KMS-11 (cell line): Measurements from ENCODE around the gene KCNQ2.

Source experiments
- H2AFZ ChIP-seq: fragments of 200-600 bp; sonication (generic); 2 replicates; pipeline ENCODE4 v1.6.1; 2016; ENCODE audit warnings: antibody characterized with exemption, mixed run types, low read depth
- H3K27ac ChIP-seq: fragments of 200-600 bp; sonication (generic); 2 replicates; pipeline ENCODE4 v1.6.1; 2016; ENCODE audit warnings: mild to moderate bottlenecking, mixed run types
- H3K27me3 ChIP-seq: fragments of 200-600 bp; sonication (generic); 2 replicates; pipeline ENCODE4 v1.6.1; 2017; ENCODE audit warnings: mild to moderate bottlenecking, low read depth, mixed run types, moderate library complexity; ENCODE audit not compliant: insufficient read depth
- H3K36me3 ChIP-seq: fragments of 200-600 bp; sonication (generic); 2 replicates; pipeline ENCODE4 v1.6.1; 2017; ENCODE audit warnings: mild to moderate bottlenecking, mixed run types; ENCODE audit not compliant: insufficient read depth
- H3K4me1 ChIP-seq: fragments of 200-600 bp; sonication (generic); 2 replicates; pipeline ENCODE4 v1.6.1; 2016; ENCODE audit warnings: mild to moderate bottlenecking, low read depth, mixed run types; ENCODE audit not compliant: poor library complexity, severe bottlenecking
- H3K4me2 ChIP-seq: fragments of 200-600 bp; sonication (generic); 2 replicates; pipeline ENCODE4 v1.7.0; 2016; ENCODE audit warnings: mild to moderate bottlenecking, mixed run types
- H3K4me3 ChIP-seq: fragments of 200-600 bp; sonication (generic); IDR thresholded peaks from 2 replicates; pipeline ENCODE4 v1.6.1; 2017; ENCODE audit warnings: low read depth, low read length, mixed read lengths; ENCODE audit not compliant: insufficient read depth
- H3K79me2 ChIP-seq: fragments of 200-600 bp; sonication (generic); 2 replicates; pipeline ENCODE4 v1.6.1; 2016; ENCODE audit warnings: low read depth, mixed run types; ENCODE audit not compliant: insufficient read depth
- H3K9ac ChIP-seq: fragments of 200-600 bp; sonication (generic); 2 replicates; pipeline ENCODE4 v1.6.1; 2016; ENCODE audit warnings: mild to moderate bottlenecking, mixed run types
- H4K20me1 ChIP-seq: fragments of 200-600 bp; sonication (generic); 2 replicates; pipeline ENCODE4 v1.6.1; 2016; ENCODE audit warnings: mild to moderate bottlenecking, mixed run types; ENCODE audit not compliant: insufficient read depth
- CTCF ChIP-seq: fragments of 200-600 bp; sonication (generic); conservative IDR thresholded peaks from 2 replicates; pipeline ENCODE4 v1.6.1; 2017; ENCODE audit warnings: low read depth, mild to moderate bottlenecking, antibody characterized with exemption, low read length, moderate library complexity, mixed read lengths

KCNQ2 gene

GRCh38 chr20:63494084-63494419 lies 21.6 kb upstream of the KCNQ2 start:
- H3K36me3 ChIP-seq = no peaks in the 10 kb centered on the region
- no peak overlapping the region for H3K9ac ChIP-seq
- H3K27me3 ChIP-seq = peaks cover 76% of the 10 kb centered on the region
- H3K79me2 ChIP-seq = no peaks in the 10 kb centered on the region
- no peak overlapping the region for H3K4me2 ChIP-seq
- no peak for TF ChIP-seq CTCF
- no peaks in the 10 kb centered on the region for H3K4me1 ChIP-seq
- H3K4me3 ChIP-seq = no peak overlapping the region
- H2AFZ ChIP-seq = no peak overlapping the region
- no peak overlapping the region for H3K27ac ChIP-seq
- H4K20me1 ChIP-seq = no peaks in the 10 kb centered on the region

GRCh38 chr20:63493563-63494020 lies 21.1 kb upstream of the KCNQ2 start:
- Histone ChIP-seq H3K4me1 (no peaks in the 10 kb centered on the region), H3K79me2 (no peaks in the 10 kb centered on the region), H3K27me3 (peaks cover 80% of the 10 kb centered on the region), H3K9ac (no peak overlapping the region), H3K27ac (no peak overlapping the region), H3K4me2 (no peak overlapping the region), H2AFZ (no peak overlapping the region), H3K4me3 (no peak overlapping the region), H3K36me3 (no peaks in the 10 kb centered on the region), H4K20me1 (no peaks in the 10 kb centered on the region)
- TF ChIP-seq CTCF = no peak

- Histone ChIP-seq H3K4me1 (no peaks in the 10 kb centered on the region), H3K79me2 (no peaks in the 10 kb centered on the region), H3K27me3 (peaks cover 76% of the 10 kb centered on the region), H3K36me3 (no peaks in the 10 kb centered on the region), H2AFZ (no peak overlapping the region), H4K20me1 (no peaks in the 10 kb centered on the region), H3K9ac (no peak overlapping the region), H3K4me2 (no peak overlapping the region), H3K27ac (no peak overlapping the region), H3K4me3 (no peak overlapping the region)
- no peak for TF ChIP-seq CTCF
Measured at GRCh38 chr20:63492982-63493381, 20.5 kb upstream of the KCNQ2 start.

- no peaks in the 10 kb centered on the region for H3K4me1 ChIP-seq
- no peak overlapping the region for H2AFZ ChIP-seq
- no peaks in the 10 kb centered on the region for H3K79me2 ChIP-seq
- no peak overlapping the region for H3K4me3 ChIP-seq
- peaks cover 75% of the 10 kb centered on the region for H3K27me3 ChIP-seq
- no peaks in the 10 kb centered on the region for H4K20me1 ChIP-seq
- H3K9ac ChIP-seq = no peak overlapping the region
- TF ChIP-seq CTCF = no peak
- H3K36me3 ChIP-seq = no peaks in the 10 kb centered on the region
- no peak overlapping the region for H3K4me2 ChIP-seq
- no peak overlapping the region for H3K27ac ChIP-seq
Measured at GRCh38 chr20:63492518-63492917, 20.1 kb upstream of the KCNQ2 start.
